Pons (tissue), 1 donor: Measurements from ENCODE around the gene HIVEP3.

ENCODE experiments used
- DNase-seq: peaks from one replicate; pipeline ENCODE4 v3.0.0-alpha.2; 2016; ENCODE audit warnings: low spot score

Gene HIVEP3

GRCh38 chr1:41513383-41513735 lies 405.4 kb downstream of the HIVEP3 start:
- no peak for DNase-seq

DNA sequence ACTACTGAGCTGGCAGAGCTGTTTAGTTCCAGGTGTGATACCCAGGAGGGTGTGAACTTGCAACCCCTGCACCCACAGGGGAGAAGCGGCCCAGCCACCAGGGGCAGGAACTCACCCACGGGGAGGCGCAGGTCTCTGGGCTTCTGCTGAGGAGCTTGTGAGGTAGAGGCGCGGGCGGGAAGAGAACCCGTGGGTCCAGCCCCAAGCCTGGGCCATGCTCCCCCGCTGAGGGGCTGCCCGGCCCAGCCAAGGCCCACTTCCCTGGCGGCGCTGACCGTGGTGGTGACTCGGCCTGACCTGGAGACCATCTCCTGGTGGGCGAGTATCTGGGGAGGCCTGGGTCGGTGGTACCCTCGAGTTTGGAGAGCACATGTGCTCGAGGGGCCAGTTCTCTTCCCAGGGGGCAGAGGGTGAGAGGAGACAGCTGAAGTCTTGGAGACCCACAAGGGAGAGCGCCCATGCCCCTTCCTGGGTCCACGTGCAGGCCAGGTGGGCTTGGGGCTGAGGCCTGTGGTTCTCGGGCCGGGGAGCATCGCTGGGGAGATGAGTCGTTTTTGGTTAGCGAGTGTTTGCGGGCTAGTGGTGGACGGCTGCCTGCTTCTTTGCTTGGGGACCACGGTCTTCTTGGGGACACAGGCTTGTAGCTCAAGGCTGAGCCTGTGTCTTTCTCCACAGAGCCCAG lies 405.9 kb downstream of the HIVEP3 start:
- no peak for DNase-seq

GRCh38 chr1:41511239-41511540 lies 407.5 kb downstream of the HIVEP3 start:
- no peak for DNase-seq

- DNase-seq: no peak
These were observed 408.0 kb downstream of the HIVEP3 start for GRCh38 chr1:41510531-41511238.

GRCh38 chr1:41509270-41509671 lies 409.5 kb downstream of the HIVEP3 start:
- DNase-seq: no peak

DNA sequence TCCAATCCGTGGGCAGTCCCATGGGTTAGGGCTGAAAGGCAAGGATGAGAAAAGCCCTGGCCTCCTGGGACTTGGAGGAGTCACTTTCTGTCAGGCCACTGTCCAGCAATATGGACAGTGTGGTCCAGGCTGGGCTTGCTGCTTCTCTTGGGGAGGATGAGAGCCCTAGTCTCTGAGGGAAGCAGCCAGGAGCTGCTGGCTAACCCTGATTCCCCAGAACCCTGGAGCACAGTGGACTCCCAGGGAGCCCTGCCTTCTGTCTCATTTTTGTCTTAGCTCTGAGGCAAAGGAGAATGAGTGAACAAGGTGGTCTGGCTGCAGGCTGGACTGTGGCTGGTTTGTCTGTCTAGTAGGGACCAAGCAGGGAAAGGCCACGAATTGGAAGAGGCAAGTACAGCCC lies 410.4 kb downstream of the HIVEP3 start:
- DNase-seq: no peak

GRCh38 chr1:41507836-41508235 lies 410.9 kb downstream of the HIVEP3 start:
- no peak for DNase-seq

DNA sequence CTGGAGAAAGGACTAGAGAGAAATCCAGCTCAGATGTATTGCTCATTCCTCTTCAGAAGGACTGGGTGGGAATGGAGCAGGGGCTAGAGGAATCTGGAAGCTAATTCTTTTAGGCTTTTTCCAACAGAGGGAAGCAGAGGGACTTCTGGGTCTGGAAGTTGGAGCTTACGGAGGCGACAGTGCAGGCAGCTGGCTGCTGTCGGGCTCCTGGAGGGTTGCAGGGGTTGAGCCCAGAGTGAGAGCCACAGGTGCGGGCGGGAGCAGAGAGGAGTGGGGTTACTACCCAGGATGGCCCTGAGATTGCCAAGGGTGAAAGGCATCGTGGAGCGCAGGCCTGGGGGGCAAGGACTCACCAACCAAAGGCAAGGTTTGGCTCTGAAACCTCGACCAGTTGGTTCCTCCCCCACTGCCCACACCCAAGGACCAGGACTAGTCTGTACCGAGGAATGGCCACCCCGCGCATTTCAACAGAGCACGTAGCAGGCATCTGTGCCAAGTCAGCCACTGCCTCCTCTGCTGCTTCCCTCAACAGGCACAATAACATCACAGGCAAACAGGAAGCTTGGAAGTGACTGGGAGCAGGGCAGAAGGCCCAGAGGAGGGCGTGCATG lies 411.5 kb downstream of the HIVEP3 start:
- no peak for DNase-seq

DNA sequence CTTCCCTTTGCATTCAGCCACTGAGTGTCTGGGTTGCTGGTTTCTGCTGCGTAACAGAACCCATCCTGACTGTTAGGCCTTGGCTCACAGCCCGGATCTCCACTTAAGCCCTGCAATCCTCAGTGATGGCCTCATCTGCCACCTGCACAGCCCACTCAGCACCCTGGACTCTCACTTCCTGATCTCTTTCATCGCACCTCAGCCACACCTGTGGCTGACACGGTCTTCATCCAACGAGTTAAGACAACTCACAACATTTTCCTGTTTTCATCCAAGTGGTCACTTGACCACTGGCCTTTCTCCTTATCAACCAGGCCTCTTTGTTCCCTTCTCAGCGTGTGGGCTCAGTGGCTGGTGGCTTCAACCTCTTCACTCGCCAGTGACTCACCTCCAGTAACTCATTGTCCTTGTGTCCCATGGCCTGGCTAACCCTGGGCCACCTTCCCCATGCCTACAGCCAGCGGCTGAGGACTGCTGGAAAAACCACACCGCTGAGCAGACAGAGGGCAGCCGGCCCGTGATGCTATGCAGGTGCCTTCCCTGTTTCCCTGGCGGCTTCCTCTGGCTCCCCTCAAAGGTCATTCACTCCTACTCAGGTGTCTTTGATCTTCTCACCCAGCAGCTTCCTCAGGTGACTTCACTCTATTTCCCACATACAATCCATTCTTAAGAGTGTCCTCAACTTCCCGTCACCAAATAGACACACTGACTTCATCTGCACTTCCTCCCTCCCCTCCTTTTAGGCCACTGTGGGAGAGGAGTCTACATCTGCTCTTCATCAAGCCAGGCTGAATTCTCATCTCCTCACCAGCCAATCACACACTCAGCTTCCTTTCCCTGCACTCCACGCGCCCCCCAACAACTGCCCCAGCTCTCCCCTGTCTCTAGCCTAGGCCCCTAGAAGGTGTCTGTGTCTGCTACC lies 414.3 kb downstream of the HIVEP3 start:
- no peak for DNase-seq

GRCh38 chr1:41503538-41504113 lies 415.1 kb downstream of the HIVEP3 start:
- no peak for DNase-seq

GRCh38 chr1:41502912-41503311 lies 415.8 kb downstream of the HIVEP3 start:
- no peak for DNase-seq

DNA sequence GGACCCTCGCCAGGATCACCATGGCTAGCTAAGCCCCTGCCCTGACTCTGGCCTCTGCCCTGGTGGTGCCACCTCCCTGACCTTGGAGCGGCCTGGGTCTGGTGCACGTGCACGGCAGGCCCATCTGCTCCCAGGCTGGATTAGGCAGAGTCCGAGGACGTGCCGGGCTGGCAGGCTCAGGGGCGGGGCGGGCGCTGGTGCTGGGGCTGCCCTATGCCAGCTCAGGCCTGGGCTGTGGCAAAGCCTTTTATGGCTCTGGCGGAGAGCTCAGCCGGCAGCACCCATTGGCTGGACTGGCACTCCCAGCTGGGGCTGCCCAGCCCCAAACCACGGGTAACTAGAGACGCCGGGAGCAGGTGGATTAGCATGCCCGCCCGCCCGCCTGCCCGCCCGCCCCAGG lies 417.1 kb downstream of the HIVEP3 start:
- DNase-seq: no peak

DNA sequence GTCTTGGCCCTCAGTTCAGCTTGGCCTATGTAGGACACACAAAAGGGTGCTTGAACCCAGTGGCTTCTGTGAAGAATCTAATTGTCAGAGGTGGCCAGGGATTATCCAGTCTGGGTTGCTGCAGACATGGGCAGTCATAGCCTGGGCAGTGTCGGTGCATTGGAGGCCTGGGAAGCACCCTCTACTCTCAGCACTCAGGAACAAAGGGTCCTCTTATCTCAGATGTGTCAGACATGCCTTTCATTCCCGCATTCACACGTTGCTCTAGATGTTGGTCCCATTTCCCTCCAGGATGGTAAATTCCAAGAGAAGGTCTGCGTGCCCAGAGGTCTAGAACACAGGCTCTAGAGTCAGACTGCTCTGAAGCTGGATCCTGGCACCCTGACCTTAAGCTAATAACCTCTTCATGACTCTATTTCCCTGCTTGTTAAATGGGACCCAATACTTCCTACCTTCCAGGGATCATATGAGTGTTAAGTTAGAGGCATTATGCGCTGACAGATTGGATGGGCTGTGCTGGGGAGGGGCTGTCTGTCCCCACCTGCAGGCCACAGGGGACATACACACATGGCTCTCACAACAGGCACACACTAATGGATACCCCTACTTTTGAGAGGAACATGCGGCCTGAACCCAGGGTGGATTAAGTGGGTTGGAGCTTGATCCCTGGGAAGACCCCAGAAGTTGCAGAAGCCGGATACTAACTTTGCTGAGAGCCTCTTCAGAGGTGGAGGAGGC lies 417.8 kb downstream of the HIVEP3 start:
- DNase-seq: no peak

- DNase-seq: no peak
These were observed 418.3 kb downstream of the HIVEP3 start for GRCh38 chr1:41500378-41500777.

GRCh38 chr1:41499591-41499990 lies 419.1 kb downstream of the HIVEP3 start:
- no peak for DNase-seq

DNA sequence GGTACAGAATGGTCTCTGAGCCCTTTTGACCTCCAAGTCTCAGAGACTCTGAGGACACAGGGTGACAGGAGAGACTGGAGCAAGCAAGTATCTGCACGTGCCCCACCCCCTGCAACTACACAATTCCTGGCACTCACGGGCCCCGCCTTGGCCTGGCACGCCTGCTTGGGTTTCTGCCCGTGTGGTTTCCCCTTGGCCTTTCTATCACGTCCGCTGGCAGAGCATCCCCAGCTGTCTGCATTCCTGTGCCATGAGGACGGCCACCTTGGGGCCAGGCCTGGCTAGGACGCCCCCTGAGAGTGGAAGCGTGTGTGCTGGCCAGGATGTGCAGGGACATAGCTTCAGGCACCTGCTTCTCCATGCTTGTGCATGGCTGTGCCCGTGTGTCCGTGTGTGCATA lies 419.9 kb downstream of the HIVEP3 start:
- DNase-seq: no peak

- no peak for DNase-seq
These were observed 420.3 kb downstream of the HIVEP3 start for GRCh38 chr1:41498391-41498790.

- no peak for DNase-seq
These were observed 421.2 kb downstream of the HIVEP3 start for GRCh38 chr1:41497461-41498030.

GRCh38 chr1:41497056-41497440 lies 421.7 kb downstream of the HIVEP3 start:
- no peak for DNase-seq

DNA sequence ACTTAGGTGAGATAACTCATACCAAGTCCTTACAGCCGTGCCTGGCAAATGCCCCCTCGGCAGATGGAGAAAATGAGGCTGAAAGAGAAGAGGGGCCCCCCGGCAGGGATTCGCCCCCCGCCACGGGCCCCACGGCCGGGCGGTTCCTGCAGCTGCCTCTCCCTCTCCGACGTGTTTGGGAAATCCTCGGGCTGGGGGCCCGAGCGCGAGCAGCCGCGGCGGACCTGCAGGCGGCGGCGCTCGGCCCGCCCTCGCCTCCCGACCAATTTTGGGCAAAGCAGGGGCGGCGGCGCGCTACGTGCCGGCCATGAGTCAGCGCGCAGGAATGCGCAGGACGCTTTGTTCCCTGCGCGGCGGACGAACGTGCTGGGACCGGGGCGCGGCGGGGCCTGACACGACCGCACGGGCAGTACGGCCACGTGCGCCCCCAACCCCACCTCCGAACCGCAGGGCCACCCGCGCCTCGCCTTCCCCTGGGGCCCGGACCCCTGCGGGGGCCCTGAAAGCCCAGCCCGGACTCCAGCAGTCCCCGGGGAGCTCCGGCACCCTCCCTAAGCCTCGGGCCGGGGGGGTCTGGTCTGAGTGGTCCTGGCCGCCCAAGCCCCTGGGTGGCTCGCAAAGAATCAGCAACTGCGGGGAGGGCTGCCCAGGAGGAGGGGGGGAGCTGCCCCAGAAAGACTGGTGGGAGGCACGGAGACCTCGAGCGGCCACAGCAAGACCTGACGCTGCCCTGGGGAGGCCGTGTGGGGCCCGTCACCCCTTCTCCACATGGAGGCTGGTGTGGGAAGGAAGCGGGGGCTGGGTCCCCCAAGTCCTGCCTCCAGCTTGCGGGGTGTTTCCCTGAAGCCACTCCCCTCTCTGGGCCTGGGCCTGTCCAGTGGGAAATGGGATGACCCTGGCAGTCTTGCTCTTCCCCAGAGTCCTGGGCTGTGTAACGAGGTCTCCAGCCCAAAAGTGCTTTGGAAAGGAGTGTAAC lies 422.4 kb downstream of the HIVEP3 start:
- DNase-seq: no peak
